Measurements from ENCODE around the gene SCGB1D4.
"Not testable (repeated sequence)": the region's sequence is repeated elsewhere in the genome, so short reads cannot be mapped to it uniquely, and the experiment has no call there.

Gene SCGB1D4

GRCh38 chr11:62333768-62334167, 34.9 kb upstream of the SCGB1D4 start:
- H3K9ac ChIP-seq (ENCODE audit: insufficient read length): no peak overlapping the region
- no peak for DNase-seq (ENCODE audit: low read depth, low spot score)
- H3K4me3 ChIP-seq: no peak overlapping the region
- no peak overlapping the region for H3K27ac ChIP-seq
- no peak for TF ChIP-seq EZH2 (IDR thresholded peaks at IDR 0.05)
- no peak for TF ChIP-seq FOXP2 (optimal IDR thresholded peaks at IDR 0.05; ENCODE audit: control extremely low read depth, extremely low read length, insufficient read depth)
- no peak for TF ChIP-seq POLR2AphosphoS5 (IDR thresholded peaks at IDR 0.05; ENCODE audit: borderline replicate concordance, low read depth, low read length)
- no peaks in the 10 kb centered on the region for H3K36me3 ChIP-seq (ENCODE audit: insufficient read depth, low read length)
- H3K9me3 ChIP-seq (ENCODE audit: low read depth, low read length): no peaks in the 10 kb centered on the region

- not testable (repeated sequence) for H3K9ac ChIP-seq (ENCODE audit: insufficient read length); H3K9me3 ChIP-seq (ENCODE audit: low read depth, low read length); H3K27ac ChIP-seq; H3K36me3 ChIP-seq (ENCODE audit: insufficient read depth, low read length); H3K4me3 ChIP-seq; DNase-seq (ENCODE audit: low read depth, low spot score)
Measured at GRCh38 chr11:62331264-62331663, 32.4 kb upstream of the SCGB1D4 start.

- H3K9ac ChIP-seq (ENCODE audit: insufficient read length); H3K27ac ChIP-seq; H3K4me3 ChIP-seq: not testable (repeated sequence)
Measured at GRCh38 chr11:62327541-62327940, 28.7 kb upstream of the SCGB1D4 start.

GRCh38 chr11:62326719-62327118, 27.8 kb upstream of the SCGB1D4 start:
- not testable (repeated sequence) for H3K27ac ChIP-seq; DNase-seq (ENCODE audit: low read depth, low spot score); H3K4me3 ChIP-seq; H3K9ac ChIP-seq (ENCODE audit: insufficient read length); H3K36me3 ChIP-seq (ENCODE audit: insufficient read depth, low read length); H3K9me3 ChIP-seq (ENCODE audit: low read depth, low read length)

More at GRCh38 chr11:62327541-62327940, 28.7 kb upstream of the SCGB1D4 start:
- H3K9me3 ChIP-seq (ENCODE audit: low read depth, low read length); H3K36me3 ChIP-seq (ENCODE audit: insufficient read depth, low read length); DNase-seq (ENCODE audit: low read depth, low spot score): not testable (repeated sequence)

DNA sequence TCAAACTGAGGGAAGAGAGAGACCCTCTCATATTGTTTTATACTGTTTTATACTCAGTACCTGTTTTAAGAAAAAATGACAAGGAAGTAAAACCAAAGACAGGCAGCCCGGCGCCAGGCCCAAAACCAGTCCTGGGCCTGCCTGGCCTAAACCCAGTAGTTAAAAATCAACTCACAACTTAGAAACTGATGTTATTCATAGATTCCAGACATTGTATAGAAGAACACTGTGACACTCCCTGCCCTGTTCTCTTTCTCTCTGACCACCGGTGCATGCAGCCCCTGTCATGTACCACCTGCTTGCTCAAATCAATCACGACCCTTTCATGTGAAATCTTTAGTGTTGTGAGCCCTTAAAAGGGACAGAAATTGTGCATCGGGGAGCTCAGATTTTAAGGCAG, 26.9 kb upstream of the SCGB1D4 start:
- H3K9me3 ChIP-seq (ENCODE audit: low read depth, low read length); DNase-seq (ENCODE audit: low read depth, low spot score); H3K27ac ChIP-seq; H3K4me3 ChIP-seq; H3K36me3 ChIP-seq (ENCODE audit: insufficient read depth, low read length); H3K9ac ChIP-seq (ENCODE audit: insufficient read length): not testable (repeated sequence)

DNA sequence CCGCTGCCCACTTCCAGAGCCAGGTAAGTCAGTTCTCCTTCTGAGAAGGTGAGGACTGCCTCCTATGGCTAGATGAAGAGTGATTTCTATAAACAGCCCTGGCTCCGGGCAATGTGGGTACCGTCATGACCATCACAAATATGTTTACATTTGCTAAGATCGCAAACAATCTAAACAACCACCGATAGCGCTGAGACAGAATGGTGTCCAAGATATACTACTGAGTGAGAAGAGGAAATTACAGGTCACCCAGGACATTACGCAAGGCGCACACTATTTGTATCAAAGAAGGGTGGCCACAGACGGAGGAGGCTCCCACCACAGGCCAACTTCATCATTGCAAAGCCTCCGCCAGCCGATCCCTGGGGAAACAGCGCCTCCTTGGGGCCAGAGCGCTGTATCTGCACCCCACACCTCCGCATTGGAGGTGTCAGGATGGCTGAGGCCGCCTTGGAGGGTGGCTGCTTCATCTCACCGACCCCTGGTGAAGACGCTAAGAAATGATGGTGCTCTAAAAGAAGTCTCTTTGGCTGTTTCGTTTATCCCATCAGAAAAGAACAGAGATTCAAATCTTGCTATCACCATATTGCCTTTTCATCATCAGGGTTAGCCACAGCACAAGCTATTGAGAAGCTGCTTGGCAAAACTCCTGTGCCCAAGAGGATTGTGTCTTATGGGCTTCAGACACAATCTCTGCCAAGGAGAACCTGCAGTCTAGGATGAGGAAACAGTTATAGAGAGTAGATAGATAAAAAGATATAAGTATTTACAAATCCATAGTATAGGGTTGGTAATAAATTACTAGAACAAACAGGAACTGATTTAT, 26.1 kb upstream of the SCGB1D4 start:
- no peak overlapping the region for H3K4me3 ChIP-seq
- TF ChIP-seq POLR2AphosphoS5 (IDR thresholded peaks at IDR 0.05; ENCODE audit: borderline replicate concordance, low read depth, low read length): no peak
- no peak for TF ChIP-seq EZH2 (IDR thresholded peaks at IDR 0.05)
- TF ChIP-seq FOXP2 (optimal IDR thresholded peaks at IDR 0.05; ENCODE audit: control extremely low read depth, extremely low read length, insufficient read depth): no peak
- no peak overlapping the region for H3K9ac ChIP-seq (ENCODE audit: insufficient read length)
- no peaks in the 10 kb centered on the region for H3K9me3 ChIP-seq (ENCODE audit: low read depth, low read length)
- no peak for DNase-seq (ENCODE audit: low read depth, low spot score)
- H3K36me3 ChIP-seq (ENCODE audit: insufficient read depth, low read length): no peaks in the 10 kb centered on the region
- no peak overlapping the region for H3K27ac ChIP-seq

- Histone ChIP-seq H3K9me3 (ENCODE audit: low read depth, low read length) (no peaks in the 10 kb centered on the region), H3K36me3 (ENCODE audit: insufficient read depth, low read length) (no peaks in the 10 kb centered on the region), H3K9ac (ENCODE audit: insufficient read length) (no peak overlapping the region), H3K27ac (no peak overlapping the region), H3K4me3 (no peak overlapping the region)
- DNase-seq (ENCODE audit: low read depth, low spot score): no peak
- TF ChIP-seq POLR2AphosphoS5 (IDR thresholded peaks at IDR 0.05; ENCODE audit: borderline replicate concordance, low read depth, low read length) (no peak), EZH2 (IDR thresholded peaks at IDR 0.05) (no peak), FOXP2 (optimal IDR thresholded peaks at IDR 0.05; ENCODE audit: control extremely low read depth, extremely low read length, insufficient read depth) (no peak)
Measured at GRCh38 chr11:62322524-62322923, 23.6 kb upstream of the SCGB1D4 start.

DNA sequence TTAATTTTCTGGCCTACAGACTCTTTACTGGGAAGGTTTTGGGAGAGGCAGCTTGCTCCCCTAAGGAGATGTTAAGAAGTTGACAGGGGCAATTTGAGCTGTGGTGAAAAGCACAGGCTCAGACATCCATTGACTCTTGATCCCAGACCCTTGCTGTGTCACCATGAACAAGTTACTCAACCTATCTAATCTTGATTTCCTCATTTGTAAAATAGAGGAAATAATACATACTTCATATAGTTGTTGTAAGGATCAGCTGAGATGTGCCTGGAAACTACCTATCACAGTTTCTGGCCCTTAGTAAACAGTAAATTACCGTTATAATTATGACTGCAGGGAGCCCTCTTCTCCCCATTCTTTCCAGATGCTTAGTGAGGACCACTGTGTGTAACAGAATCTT, 16.6 kb upstream of the SCGB1D4 start:
- Histone ChIP-seq H3K4me3 (no peak overlapping the region), H3K36me3 (ENCODE audit: insufficient read depth, low read length) (no peaks in the 10 kb centered on the region), H3K9ac (ENCODE audit: insufficient read length) (no peak overlapping the region), H3K9me3 (ENCODE audit: low read depth, low read length) (no peaks in the 10 kb centered on the region), H3K27ac (no peak overlapping the region)
- no peak for DNase-seq (ENCODE audit: low read depth, low spot score)
- no peak for TF ChIP-seq EZH2 (IDR thresholded peaks at IDR 0.05)
- no peak for TF ChIP-seq POLR2AphosphoS5 (IDR thresholded peaks at IDR 0.05; ENCODE audit: borderline replicate concordance, low read depth, low read length)
- no peak for TF ChIP-seq FOXP2 (optimal IDR thresholded peaks at IDR 0.05; ENCODE audit: control extremely low read depth, extremely low read length, insufficient read depth)

- Histone ChIP-seq H3K9ac (ENCODE audit: insufficient read length) (no peak overlapping the region), H3K9me3 (ENCODE audit: low read depth, low read length) (no peaks in the 10 kb centered on the region), H3K4me3 (no peak overlapping the region), H3K36me3 (ENCODE audit: insufficient read depth, low read length) (no peaks in the 10 kb centered on the region), H3K27ac (no peak overlapping the region)
- TF ChIP-seq FOXP2 (optimal IDR thresholded peaks at IDR 0.05; ENCODE audit: control extremely low read depth, extremely low read length, insufficient read depth) (no peak), POLR2AphosphoS5 (IDR thresholded peaks at IDR 0.05; ENCODE audit: borderline replicate concordance, low read depth, low read length) (no peak), EZH2 (IDR thresholded peaks at IDR 0.05) (no peak)
- DNase-seq (ENCODE audit: low read depth, low spot score): no peak
Measured at GRCh38 chr11:62309991-62310390, 11.1 kb upstream of the SCGB1D4 start.
